NCI-H2029 (cell line): ENCODE measurements around the gene CDKN1B.

Source experiments
- DNase-seq: peaks from one replicate; lab custom pipeline; 2025; lab: John Stamatoyannopoulos, UW

CDKN1B gene

DNA sequence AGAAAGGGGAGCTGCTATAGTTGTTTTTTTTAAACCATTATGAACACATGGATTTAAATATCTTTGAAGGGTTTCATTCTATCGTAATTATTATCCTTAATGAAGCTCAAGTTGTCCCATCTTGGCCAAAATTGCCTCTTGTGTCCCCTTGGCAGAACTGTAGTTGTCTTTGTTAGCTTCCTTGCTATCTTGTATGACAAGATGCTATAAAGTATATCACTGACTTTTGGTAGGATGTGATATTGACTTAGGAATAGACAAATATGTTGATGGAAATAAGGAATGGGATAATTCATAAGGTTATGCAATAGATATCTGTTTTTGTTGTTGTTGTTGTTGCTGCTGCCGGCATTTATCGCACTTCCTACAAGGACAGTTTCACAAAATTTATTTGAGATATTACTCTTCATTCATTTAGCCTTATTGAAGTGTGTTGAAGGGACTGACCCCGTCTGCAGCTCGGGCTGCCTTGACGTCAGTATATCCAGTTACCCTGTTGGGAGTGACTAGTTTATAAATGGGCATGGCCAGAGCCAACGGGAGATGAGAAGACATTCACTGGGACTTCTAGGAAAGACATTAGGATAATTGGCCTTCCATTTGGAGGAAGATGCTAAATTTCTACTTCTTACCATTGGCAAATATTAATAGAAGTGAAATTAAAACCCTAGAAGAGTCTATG lies 42.2 kb downstream of the CDKN1B start:
- no peak for DNase-seq

DNA sequence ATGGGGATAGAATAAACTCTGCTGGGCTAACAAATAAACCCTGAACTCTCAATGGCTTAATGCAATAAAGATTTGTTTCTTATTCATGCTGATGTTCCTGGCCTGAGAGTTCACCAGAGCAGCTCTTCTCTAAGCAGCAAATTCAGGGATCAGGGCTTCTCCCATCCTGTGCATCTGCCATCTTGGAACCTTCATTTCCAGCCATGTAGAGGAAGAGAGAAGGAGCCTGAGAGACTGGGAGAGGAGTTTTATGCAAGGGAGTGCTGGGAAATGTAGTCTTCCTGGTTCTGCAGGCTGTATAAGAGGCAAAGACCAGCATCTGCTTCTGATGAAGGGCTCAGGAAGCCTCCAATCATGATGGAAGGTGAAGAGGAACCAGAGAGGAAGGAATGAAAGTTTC lies 47.7 kb downstream of the CDKN1B start:
- DNase-seq = no peak

DNA sequence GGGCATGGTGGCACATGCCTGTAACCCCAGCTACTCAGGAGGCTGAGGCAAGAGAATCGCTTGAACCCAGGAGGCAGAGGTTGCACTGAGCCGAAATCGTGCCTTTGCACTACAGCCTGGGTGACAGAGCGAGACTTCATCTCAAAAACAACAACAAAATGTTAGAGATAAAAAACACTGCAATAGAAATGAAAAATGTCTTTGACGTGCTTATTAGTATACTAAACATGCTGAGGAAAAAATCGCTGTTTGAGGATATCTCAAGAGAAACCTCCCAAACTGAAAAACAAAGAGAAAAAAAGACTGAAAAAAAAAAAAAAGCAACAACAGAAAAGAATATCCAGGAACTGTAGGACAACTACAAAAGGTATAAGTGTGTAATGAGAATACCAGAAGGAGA lies 53.1 kb downstream of the CDKN1B start:
- no peak for DNase-seq
